Activated CD8-positive, alpha-beta memory T cell treated with anti-CD3 and anti-CD28 coated beads for 24 hours (primary cell): ENCODE results near the gene CSF3.
"Not testable (repeated sequence)": the region's sequence is repeated elsewhere in the genome, so short reads cannot be mapped to it uniquely, and the experiment has no call there.

ENCODE experiments used
- DNase-seq: peaks from one replicate; pipeline ENCODE4 v3.0.0-alpha.2; 2020

CSF3 gene

DNA sequence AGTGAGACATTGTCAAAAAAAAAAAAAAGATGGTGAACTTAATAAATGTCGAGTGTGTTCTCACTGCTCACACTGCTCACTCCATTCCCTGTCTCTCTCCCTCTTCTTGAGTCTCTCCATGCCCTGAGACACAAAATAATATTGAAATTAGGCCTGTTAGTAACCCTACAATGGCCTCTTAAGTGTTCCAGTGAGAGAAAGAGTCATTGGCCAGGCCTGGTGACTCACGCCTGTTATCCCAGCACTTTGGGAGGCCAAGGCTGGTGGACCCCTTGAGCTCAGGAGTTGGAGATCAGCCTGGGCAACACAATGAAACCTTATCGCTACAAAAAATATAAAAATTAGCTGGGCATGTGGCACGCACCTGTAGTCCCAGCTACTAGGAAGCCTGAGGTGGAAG is 16.2 kb upstream of the CSF3 start:
- no peak for DNase-seq

DNA sequence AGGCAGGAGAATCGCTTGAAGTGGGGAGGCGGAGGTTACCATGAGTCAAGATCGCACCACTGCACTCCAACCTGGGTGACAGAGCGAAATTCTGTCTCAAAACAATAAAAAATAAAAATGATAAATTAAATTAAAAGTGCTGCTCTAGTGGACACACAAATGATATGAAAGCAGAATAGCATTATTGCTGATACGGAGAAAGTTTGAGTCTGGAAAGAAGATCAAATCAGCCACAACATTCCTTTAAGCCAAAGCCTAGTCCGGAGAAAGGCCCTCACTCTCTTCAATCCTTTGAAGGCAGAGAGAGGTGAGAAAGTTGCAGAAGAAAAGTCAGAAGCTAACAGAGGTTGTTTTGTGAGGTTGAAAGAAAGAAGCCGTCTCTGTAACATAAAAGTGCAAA is 15.1 kb upstream of the CSF3 start:
- DNase-seq: no peak

DNA sequence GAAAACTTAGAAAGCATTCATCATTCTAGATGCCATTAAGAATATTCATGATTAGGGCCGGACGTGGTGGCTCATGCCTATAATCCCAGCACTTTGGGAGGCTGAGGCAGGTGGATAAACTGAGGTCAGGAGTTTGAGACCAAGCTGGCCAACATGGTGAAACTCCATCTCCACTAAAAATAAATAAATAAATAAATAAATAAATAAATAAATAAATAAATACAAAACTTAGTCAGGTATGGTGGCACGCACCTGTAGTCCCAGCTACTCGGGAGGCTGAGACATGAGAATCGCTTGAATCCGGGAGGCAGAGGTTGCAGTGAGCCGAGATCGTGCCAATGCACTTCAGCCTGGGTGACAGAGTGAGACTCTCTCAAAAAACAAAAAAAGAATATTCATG is 13.9 kb upstream of the CSF3 start:
- not testable (repeated sequence) for DNase-seq

DNA sequence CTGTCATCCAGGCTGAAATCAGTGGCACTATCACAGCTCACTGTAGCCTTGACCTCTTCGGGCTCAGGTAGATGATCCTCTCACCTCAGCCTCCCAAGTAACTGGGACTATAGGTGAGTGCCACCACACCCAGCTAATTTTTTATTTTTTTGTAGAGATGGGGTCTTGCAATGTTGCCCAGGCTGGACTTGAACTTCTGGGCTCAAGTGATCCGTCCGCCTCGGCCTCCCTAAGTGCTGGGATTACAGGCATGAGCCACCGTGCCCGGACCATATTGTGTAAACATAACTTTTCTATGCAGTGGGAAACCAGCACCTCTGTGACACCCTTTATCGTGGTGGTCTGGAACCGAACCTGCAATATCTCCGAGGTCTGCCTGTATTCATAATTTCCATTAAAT is 11.2 kb upstream of the CSF3 start:
- DNase-seq: no peak

DNA sequence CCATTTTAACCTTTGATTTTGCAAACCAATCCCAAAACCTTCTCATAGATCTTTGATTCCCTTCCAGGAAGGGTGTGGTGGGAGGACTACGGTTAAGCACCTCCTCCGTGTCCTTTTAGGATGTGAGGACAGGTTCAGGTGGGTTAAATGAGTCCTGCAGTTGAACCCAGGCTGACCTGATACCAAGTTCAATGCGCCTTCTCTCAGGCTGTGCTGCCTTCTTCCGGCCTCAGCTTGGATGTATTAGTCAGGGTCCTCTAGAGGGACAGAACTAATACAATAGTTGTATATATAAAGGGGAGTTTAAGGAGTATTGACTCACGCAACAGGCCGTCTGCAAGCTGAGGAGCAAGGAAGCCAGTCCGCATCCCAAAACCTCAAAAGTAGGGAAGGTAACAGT is 10.5 kb upstream of the CSF3 start:
- no peak for DNase-seq

DNA sequence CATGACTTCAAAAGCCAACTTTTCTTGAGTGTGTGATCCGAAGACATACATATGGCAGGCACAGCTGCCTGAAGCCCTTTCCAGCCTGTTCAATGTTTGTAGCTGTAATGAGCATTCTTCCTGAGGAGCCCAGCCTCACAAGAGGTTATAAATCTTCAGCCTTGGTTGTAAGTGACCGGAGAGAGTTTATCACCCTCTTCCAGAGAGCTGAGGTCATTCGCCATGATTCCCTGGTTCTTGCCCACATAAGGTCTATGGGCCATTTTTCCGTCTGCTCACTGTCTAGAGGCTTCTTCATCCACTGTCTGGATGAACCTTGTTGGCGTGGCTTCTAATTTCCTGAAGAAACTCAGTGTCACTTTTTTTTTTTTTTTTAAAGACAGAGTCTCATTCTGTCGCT is 9.7 kb upstream of the CSF3 start:
- DNase-seq: no peak

DNA sequence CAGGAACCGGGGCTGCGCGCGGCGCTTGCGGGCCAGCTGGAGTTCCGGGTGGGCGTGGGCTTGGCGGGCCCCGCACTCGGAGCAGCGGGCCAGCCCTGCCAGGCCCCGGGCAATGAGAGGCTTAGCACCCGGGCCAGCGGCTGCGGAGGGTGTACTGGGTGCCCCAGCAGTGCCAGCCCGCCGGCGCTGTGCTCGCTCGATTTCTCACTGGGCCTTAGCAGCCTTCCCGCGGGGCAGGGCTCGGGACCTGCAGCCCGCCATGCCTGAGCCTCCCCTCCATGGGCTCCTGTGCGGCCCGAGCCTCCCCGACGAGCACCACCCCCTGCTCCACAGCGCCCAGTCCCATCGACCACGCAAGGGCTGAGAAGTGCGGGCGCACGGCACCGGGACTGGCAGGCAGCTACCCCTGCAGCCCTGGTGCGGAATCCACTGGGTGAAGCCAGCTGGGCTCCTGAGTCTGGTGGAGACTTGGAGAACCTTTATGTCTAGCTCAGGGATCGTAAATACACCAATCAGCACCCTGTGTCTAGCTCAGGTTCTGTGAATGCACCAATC is 4.2 kb upstream of the CSF3 start:
- DNase-seq: not testable (repeated sequence)

DNA sequence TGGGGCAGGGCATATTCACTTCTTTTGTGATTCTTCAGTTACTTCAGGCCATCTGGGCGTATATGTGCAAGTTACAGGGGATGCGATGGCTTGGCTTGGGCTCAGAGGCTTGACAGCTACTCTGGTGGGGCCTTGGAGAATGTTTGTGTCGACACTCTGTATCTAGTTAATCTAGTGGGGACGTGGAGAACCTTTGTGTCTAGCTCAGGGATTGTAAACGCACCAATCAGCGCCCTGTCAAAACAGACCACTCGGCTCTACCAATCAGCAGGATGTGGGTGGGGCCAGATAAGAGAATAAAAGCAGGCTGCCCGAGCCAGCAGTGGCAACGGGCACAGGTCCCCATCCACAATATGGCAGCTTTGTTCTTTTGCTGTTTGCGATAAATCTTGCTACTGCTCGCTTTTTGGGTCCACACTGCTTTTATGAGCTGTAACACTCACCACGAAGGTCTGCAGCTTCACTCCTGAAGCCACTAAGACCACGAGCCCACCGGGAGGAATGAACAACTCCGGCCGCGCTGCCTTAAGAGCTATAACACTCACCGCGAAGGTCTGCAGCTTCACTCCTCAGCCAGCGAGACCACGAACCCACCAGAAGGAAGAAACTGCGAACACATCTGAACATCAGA is 3.1 kb upstream of the CSF3 start:
- not testable (repeated sequence) for DNase-seq

DNA sequence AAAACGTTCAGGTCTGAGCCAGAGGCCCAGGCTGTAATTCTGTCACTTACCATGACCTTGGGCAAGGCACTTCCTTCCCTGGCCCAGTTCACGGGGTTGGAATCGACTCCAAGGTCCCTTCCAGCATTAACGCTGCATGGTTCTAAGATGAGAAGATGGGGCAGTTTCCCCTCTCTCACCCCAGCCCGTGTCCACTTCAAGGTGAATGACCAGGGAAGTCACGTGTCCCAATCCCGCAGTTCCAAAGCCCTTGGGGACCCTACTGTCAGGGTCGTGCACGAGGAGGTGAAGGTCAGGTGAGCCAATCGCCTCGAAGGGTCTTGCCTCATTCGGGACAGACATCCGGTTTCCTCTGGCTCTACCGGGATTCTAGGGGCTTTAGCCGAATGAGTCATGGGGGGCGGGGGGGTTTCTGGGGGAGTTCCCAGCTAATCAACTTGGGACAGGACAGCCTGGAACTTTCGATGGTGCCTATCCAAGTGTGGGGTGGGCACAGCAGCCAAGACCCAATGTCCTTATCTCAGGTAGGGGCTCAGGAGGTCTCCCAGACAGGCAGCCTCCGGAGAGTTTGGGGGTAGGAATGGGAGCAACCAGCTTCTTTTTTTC is 762 bp upstream of the CSF3 start:
- DNase-seq: no peak

DNA sequence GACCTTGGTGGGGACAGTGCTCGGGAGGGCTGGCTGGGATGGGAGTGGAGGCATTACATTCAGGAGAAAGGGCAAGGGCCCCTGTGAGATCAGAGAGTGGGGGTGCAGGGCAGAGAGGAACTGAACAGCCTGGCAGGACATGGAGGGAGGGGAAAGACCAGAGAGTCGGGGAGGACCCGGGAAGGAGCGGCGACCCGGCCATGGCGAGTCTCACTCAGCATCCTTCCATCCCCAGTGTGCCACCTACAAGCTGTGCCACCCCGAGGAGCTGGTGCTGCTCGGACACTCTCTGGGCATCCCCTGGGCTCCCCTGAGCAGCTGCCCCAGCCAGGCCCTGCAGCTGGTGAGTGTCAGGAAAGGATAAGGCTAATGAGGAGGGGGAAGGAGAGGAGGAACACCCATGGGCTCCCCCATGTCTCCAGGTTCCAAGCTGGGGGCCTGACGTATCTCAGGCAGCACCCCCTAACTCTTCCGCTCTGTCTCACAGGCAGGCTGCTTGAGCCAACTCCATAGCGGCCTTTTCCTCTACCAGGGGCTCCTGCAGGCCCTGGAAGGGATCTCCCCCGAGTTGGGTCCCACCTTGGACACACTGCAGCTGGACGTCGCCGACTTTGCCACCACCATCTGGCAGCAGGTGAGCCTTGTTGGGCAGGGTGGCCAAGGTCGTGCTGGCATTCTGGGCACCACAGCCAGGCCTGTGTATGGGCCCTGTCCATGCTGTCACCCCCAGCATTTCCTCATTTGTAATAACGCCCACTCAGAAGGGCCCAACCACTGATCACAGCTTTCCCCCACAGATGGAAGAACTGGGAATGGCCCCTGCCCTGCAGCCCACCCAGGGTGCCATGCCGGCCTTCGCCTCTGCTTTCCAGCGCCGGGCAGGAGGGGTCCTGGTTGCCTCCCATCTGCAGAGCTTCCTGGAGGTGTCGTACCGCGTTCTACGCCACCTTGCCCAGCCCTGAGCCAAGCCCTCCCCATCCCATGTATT is 1.1 kb downstream of the CSF3 start:
- DNase-seq: no peak

DNA sequence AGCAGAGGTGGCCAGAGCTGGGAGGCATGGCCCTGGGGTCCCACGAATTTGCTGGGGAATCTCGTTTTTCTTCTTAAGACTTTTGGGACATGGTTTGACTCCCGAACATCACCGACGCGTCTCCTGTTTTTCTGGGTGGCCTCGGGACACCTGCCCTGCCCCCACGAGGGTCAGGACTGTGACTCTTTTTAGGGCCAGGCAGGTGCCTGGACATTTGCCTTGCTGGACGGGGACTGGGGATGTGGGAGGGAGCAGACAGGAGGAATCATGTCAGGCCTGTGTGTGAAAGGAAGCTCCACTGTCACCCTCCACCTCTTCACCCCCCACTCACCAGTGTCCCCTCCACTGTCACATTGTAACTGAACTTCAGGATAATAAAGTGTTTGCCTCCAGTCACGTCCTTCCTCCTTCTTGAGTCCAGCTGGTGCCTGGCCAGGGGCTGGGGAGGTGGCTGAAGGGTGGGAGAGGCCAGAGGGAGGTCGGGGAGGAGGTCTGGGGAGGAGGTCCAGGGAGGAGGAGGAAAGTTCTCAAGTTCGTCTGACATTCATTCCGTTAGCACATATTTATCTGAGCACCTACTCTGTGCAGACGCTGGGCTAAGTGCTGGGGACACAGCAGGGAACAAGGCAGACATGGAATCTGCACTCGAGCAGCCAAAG is 2.3 kb downstream of the CSF3 start:
- DNase-seq: no peak

DNA sequence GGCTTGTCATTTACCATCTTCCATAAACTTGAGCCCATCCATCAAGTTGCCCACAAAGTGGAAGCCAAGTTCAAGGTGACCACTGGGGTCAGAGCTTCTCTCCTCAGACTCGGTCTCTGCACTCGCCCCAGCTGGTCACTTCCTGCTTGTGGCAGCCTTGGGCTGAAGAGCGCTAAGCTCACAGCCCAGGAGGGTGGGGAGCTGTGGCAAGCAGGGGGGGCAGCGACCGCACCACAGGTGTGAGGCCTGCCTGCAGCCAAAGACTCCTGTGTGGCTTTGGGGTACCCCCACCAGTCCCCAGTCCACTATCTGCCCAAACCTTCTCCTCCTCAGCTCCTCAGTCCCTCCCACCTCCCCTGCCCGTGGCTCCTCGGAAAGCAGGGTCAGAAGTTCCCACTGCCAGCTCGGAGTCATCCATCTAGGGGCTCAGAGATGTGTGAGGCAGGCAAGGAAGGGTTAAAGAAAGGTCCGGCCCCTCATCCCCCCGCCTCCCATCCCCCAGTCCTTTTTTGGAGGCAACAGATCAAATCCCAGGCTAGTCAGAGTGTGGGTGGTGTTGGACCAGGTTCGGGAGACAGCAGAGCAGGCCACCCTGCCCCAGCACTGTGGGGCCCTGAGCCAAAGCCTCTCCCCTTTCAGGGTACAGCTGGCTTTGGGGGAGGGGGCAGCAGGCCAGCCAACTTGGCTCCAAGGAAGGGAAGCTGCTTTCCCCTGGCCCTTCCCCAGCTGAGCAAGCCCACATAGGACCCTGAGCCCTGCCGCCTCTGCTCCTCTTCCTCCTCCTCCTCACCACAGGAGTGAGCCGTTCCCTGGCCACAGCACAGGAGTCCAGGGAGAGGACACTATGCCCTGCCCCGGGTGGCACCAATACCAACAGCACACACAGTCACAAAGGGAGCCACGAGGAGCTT is 3.2 kb downstream of the CSF3 start:
- no peak for DNase-seq

DNA sequence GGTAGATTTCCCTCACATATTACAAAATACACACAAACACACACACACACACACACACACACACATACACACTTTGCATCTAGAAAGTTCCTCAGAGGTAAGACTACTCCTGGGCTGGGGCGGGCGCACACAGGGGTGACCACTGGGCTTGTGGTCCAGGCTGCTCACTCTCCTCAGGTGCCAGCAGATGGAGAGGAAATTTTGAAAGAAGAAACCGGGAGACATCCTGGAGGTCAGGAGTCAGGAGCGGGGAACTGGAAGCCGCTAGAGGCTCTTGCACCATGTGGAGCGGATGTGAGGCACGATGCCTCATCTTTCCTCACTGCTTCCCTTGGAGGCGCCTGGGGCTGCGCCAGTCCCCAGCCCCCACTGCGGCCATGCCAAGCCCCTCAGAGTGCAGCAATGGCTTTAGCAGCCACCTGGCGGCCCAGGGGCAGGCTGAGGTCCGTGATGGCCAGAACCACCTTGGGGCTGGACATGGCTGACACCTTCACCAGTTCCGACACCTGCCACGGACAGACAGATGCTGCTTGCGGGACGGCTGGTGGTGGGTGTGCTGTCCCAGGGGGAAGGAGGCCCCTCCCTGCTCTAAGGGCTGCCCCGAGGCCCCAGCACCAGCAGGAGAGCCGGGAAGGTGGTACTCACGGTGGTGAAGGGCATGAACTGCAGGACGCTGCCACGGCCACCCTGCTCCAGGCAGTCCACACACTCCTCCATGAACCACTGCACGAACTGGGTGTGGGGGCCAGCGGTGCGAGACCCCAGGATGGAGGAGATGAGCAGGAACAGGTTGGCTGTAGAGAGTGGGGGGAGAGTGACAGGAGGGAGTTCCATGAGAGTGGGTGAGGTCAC is 4.1 kb downstream of the CSF3 start:
- DNase-seq: no peak

DNA sequence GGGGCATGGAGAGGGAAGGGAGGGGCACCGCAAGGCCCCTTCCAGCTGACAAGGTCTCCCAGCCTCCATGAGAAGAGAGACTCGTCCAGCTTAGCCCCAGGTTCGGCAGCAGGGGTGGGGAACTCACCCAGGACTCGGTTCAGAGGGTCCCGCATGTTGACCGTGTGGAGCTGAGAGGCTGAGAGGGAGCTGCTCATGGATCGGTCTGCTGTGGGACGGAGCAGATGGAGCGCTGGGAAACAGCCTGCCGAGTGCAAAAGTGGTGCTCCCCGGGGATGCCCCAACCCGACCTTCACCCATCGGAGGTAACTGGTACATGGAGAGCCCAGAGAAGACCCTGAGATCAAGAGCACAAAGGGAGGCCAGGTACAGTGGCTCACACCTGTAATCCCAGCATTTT is 4.9 kb downstream of the CSF3 start:
- no peak for DNase-seq

DNA sequence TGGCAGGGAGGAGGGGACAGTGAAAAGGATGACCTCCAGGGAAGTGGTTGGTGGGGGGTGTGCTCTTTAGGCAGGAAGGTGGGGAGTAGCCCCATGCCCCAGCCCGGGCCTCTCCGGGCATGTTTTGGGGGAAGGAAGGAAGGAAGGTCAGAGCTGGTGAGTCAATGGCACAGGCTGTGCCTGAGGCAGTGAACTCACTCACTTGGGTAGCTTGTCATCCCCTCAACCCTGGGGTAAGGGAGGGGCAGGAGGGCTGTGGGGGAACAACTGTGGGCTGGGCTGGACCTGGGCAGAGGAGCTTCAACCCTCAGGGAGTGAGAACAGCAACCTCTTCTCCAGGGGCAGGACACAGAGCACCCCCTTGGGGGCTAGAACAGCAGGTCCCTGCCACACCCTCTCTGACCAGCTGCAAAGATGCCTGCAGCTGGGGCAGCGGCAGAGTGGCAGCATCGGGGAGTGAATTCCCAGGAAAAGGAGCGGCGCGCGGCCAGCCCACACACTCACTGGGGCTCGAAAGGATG is 6.3 kb downstream of the CSF3 start:
- no peak for DNase-seq

DNA sequence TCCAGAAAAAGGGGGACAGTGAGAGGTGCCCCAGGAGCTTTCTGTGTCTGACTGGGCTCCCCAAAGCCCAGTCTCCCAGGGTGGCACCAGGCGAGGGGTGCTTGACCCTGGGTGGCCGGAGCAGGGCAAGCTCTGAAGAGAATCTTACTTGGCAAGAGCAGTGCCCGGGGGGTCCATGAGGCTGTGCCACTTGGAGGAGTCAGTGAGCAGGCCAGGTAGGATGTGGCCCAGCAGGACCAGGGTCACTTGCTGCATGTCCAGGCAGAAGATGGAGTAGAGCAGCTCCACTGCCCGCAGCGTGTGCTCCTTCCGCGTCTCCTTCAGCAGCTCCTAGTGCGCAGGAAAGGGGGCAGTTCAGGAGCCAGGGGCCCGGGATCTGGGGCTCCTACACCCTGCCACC is 7.3 kb downstream of the CSF3 start:
- no peak for DNase-seq

DNA sequence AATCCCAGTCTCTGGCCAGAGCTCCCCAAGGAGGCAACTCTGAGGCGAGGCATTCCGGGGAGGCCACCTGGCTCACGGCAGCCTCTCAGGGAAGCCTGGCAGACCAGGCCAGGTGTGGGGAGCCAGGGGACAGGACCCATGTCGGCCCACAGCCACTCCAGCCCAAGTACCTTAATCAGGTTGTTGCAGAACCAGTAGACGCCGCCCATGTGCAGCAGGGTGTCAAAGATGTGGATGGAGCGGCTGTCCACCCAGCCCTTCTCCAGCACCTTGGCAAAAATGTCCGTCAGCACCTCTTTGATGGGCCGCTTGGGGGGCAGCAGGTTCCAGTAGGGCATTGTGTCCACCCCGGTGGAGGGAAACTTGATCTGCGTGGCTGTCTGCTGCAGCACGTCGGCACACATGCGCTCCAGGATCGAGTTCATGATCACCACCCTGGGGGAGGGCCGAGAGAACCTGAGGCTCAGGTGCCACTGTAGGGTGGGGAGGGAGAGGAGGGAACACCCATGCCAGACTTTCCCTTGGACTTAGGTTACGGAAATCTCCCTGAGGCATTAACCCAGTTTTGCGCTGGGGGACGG is 7.8 kb downstream of the CSF3 start:
- DNase-seq: no peak

DNA sequence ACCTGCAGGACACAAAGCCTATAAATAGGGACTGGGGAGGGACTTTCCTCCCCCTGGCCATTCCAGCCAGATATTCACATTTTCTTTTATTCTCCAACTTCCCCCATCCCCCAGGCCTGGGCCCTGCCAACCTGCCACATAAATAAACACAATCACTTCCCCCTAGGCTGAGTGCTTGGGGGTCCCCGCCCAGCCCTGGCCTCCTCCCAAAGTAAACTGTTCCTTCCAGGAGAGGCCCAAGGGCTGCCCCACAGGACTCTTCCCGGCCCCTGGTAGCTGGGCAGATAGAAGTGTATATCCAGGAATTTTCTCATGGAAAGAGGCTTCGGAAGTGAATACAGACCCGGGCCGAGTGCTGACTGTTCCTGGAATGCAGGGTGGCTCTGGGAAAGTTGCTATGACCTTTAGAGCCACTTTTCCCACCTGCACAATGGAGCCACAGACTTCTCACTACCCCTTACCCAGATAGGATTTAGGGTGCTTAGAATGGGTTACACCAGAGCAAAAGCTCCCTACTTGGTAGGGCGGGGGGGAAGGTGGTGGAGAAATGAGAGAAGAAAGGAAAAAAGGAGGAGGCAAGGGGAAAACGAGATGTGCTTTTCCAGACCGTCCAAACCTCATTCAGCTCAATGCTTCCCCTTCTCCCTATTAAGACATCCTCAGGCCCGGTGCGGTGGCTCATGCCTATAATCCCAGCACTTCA is 8.5 kb downstream of the CSF3 start:
- no peak for DNase-seq

DNA sequence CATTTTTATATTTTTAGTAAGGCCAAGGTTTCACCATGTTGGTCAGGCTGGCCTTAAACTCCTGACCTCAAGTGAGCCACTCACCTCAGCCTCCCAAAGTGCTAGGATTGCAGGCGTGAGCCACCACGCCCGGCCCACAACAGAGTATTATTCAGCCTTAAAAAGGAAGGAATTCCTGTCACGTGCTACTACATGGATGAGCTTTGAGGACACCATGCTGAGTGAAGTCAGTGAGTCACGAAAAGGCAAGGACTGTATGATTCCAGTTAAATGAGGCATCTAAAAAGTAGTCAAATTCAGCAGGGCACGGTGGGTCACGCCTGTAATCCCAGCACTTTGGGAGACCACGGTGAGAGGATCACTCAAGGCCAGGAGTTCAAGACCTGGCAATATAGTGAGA is 9.7 kb downstream of the CSF3 start:
- no peak for DNase-seq

DNA sequence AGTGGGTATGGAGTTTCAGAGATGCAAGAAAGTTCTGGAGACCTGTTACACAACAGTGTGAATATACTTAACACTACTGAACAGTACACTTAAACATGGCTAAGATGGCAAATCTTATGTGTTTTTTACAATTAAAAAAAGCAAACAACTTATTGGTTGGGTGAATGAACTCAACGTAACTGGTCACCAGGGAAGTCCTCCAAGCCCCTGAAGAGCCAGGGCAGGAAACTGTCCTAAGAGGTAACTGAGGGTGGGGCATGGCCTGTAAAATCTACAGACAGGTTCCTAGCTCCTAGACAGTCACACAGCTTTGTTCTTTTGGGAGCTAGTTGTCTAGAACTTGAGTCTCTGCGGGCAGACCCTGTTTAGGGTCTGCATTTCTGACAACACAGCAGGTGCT is 10.3 kb downstream of the CSF3 start:
- DNase-seq: no peak
